HCT116 (cell line): ENCODE measurements around the gene TLE4. TPM values are rescaled to one million over a fixed set of nuclear protein-coding genes. Genes with fewer than 3 reads are reported as not detected.

Experiments used
- ATAC-seq: fragments of 200-7000 bp; cut with Tn5 transposase; 2 replicates; pipeline ENCODE4 v1.9.1; 2020; ENCODE audit warnings: mild to moderate bottlenecking, moderate library complexity
- BruUV-seq: library from RNA; stranded (reverse); fragments of 400-500 nt; replicated peaks from 2 replicates; lab custom pipeline; 2021; lab: Mats Ljungman, UMichigan
- CTCF ChIA-PET: fragments of 300-600 bp; sonication (Branson Sonifier 250); formaldehyde crosslinking; loops from one replicate; lab custom pipeline; 2021; ENCODE audit warnings: antibody characterized with exemption; lab: Charles Lee
- POLR2A ChIA-PET: fragments of 300-600, 350-600 bp; sonication (Branson Sonifier 250); formaldehyde crosslinking; loops from one replicate; lab custom pipeline; 2021; ENCODE audit warnings: antibody characterized with exemption; lab: Charles Lee
- RAD21 ChIA-PET, 2 experiments: fragments of 300-600 bp; sonication (Branson Sonifier 250); formaldehyde crosslinking; loops; one replicate each; lab custom pipeline; 2023; ENCODE audit warnings: low total read pairs in 2 of 2; ENCODE audit not compliant: uncharacterized antibody in 2 of 2, unreplicated experiment in 2 of 2, low non-redundant PET in 1 of 2; lab: Charles Lee
- DNase-seq: peaks from one replicate; pipeline ENCODE4 v3.0.0-alpha.2; 2010; ENCODE audit warnings: low read depth, low spot score
- H2AFZ ChIP-seq: fragments of 200-600 bp; shearing (Covaris generic), sonication (generic); 2 replicates; pipeline ENCODE4 v1.6.1; 2017; ENCODE audit warnings: low read depth, mixed run types, mixed read lengths, antibody characterized with exemption, low read length; ENCODE audit not compliant: poor library complexity, severe bottlenecking
- H3K27ac ChIP-seq: 2 replicates; pipeline ENCODE4 v1.5.1; 2012; ENCODE audit warnings: low read depth, low read length
- H3K27me3 ChIP-seq: fragments of 200-600 bp; sonication (generic); 2 replicates; pipeline ENCODE4 v1.6.1; 2016; ENCODE audit warnings: mixed run types, low read length, mixed read lengths; ENCODE audit not compliant: insufficient read depth
- H3K36me3 ChIP-seq, 2 experiments: fragments of 200-500 bp in 1 of 2; fragments of 200-600 bp in 1 of 2; sonication (Bioruptor generic) in 1 of 2; sonication (generic) in 1 of 2; 2 replicates each; pipeline versions ENCODE4 v1.5.1 to v1.6.1; 2014 to 2016; ENCODE audit warnings: low read length in 2 of 2, inconsistent platforms in 1 of 2, mixed read lengths in 1 of 2, mixed run types in 1 of 2; ENCODE audit not compliant: insufficient read depth in 2 of 2, control insufficient read depth in 1 of 2
- H3K4me1 ChIP-seq, 2 experiments: fragments of 200-600 bp in 1 of 2; sonication (generic) in 1 of 2; 2 replicates each; pipeline versions ENCODE4 v1.5.1 to v1.6.1; 2012 to 2017; ENCODE audit warnings: low read length in 2 of 2, inconsistent platforms in 1 of 2, mild to moderate bottlenecking in 1 of 2, mixed read lengths in 1 of 2, mixed run types in 1 of 2, moderate library complexity in 1 of 2; ENCODE audit not compliant: insufficient read depth in 2 of 2, control insufficient read depth in 1 of 2
- H3K4me2 ChIP-seq: fragments of 200-600 bp; sonication (generic); 2 replicates; pipeline ENCODE4 v1.6.1; 2017; ENCODE audit warnings: mixed run types, low read length, mixed read lengths
- H3K4me3 ChIP-seq, 2 experiments: fragments of 200-600 bp in 1 of 2; sonication (generic) in 1 of 2; replicated peaks in 1 of 2; 2 replicates each; pipeline ENCODE4 v1.5.1; 2011 to 2016; ENCODE audit warnings: low read length in 2 of 2, control low read depth in 1 of 2, low read depth in 1 of 2, mild to moderate bottlenecking in 1 of 2, mixed read lengths in 1 of 2, mixed run types in 1 of 2
- H3K79me2 ChIP-seq: fragments of 200-600 bp; sonication (generic); 2 replicates; pipeline ENCODE4 v1.6.1; 2017; ENCODE audit warnings: mild to moderate bottlenecking, mixed run types, low read length, moderate library complexity, mixed read lengths; ENCODE audit not compliant: insufficient read depth
- H3K9ac ChIP-seq: fragments of 200-600 bp; sonication (generic); 2 replicates; pipeline ENCODE4 v1.6.1; 2016; ENCODE audit warnings: low read length, mixed read lengths
- H3K9me2 ChIP-seq: fragments of 200-600 bp; sonication (generic), shearing (Covaris generic); 2 replicates; pipeline ENCODE4 v1.6.1; 2017; ENCODE audit warnings: mixed run types, mild to moderate bottlenecking, moderate library complexity; ENCODE audit not compliant: insufficient read depth
- H3K9me3 ChIP-seq, 2 experiments: fragments of 200-500 bp in 1 of 2; fragments of 200-600 bp in 1 of 2; sonication (Bioruptor generic) in 1 of 2; sonication (generic) in 1 of 2; 2 replicates each; pipeline ENCODE4 v1.6.1; 2014 to 2017; ENCODE audit warnings: low read length in 2 of 2, mixed read lengths in 2 of 2, inconsistent platforms in 1 of 2, low read depth in 1 of 2, mild to moderate bottlenecking in 1 of 2, mixed run types in 1 of 2, moderate library complexity in 1 of 2; ENCODE audit not compliant: control insufficient read depth in 1 of 2, insufficient read depth in 1 of 2
- H4K20me1 ChIP-seq: fragments of 200-600 bp; sonication (generic), shearing (Covaris generic); 2 replicates; pipeline ENCODE4 v1.6.1; 2017; ENCODE audit warnings: mixed run types, mild to moderate bottlenecking, moderate library complexity; ENCODE audit not compliant: insufficient read depth
- CBX3 ChIP-seq: IDR thresholded peaks from 2 replicates; pipeline ENCODE4 v1.6.1; 2012; ENCODE audit warnings: low read depth
- CEBPB ChIP-seq: IDR thresholded peaks from 2 replicates; pipeline ENCODE4 v1.6.1; 2012; ENCODE audit warnings: low read depth
- EGR1 ChIP-seq: IDR thresholded peaks from 2 replicates; pipeline ENCODE4 v1.6.1; 2012; ENCODE audit warnings: low read depth
- ELF1 ChIP-seq: IDR thresholded peaks from 2 replicates; pipeline ENCODE4 v1.6.1; 2012; ENCODE audit warnings: low read depth, borderline replicate concordance
- EZH2 ChIP-seq: fragments of 200-600 bp; sonication (generic); IDR thresholded peaks from 2 replicates; pipeline ENCODE4 v1.6.1; 2017; ENCODE audit warnings: antibody characterized with exemption, mixed run types
- FOSL1 ChIP-seq: IDR thresholded peaks from 2 replicates; pipeline ENCODE4 v1.6.1; 2012; ENCODE audit warnings: low read depth
- MAX ChIP-seq: IDR thresholded peaks from 2 replicates; pipeline ENCODE4 v1.6.1; 2012
- POLR2A ChIP-seq: IDR thresholded peaks from 2 replicates; pipeline ENCODE4 v1.7.0; 2011; ENCODE audit warnings: borderline replicate concordance; ENCODE audit not compliant: insufficient read depth, insufficient read length; ENCODE audit errors: extremely low read depth
- POLR2AphosphoS5 ChIP-seq: IDR thresholded peaks from 2 replicates; pipeline ENCODE4 v1.6.1; 2011; ENCODE audit warnings: mild to moderate bottlenecking, low read depth, low read length, moderate library complexity
- RAD21 ChIP-seq: IDR thresholded peaks from 2 replicates; pipeline ENCODE4 v1.6.1; 2012; ENCODE audit warnings: low read depth, mild to moderate bottlenecking
- REST ChIP-seq: IDR thresholded peaks from 2 replicates; pipeline ENCODE4 v1.6.1; 2012; ENCODE audit warnings: low read depth
- SIN3A ChIP-seq: IDR thresholded peaks from 2 replicates; pipeline ENCODE4 v1.6.1; 2012; ENCODE audit warnings: low read depth
- SRF ChIP-seq: IDR thresholded peaks from 2 replicates; pipeline ENCODE4 v1.6.1; 2012; ENCODE audit warnings: low read depth
- TCF7L2 ChIP-seq: IDR thresholded peaks from 2 replicates; pipeline ENCODE4 v1.7.0; 2011; ENCODE audit warnings: borderline replicate concordance, inconsistent platforms; ENCODE audit not compliant: insufficient read depth, insufficient read length; ENCODE audit errors: extremely low read depth
- YY1 ChIP-seq: IDR thresholded peaks from 2 replicates; pipeline ENCODE4 v1.6.1; 2011; ENCODE audit warnings: low read length, low read depth, moderate library complexity, mild to moderate bottlenecking; ENCODE audit not compliant: insufficient replicate concordance; ENCODE audit errors: extremely low read depth
- ZFX ChIP-seq: fragments of 450-650 bp; IDR thresholded peaks from 2 replicates; pipeline ENCODE4 v1.6.1; 2017
- intact Hi-C: fragments of 100-400 bp; cut with micrococcal nuclease; formaldehyde crosslinking; loops from 2 replicates; pipeline ENCODE4 v1.10.0; 2022
- total RNA-seq: library from RNA; stranded (reverse); gene quantifications from one replicate; pipeline ENCODE4 v1.2.1, GENCODE V29; 2021; ENCODE audit not compliant: unreplicated experiment
- TF ChIP-seq, protein P1 (sequence below): IDR thresholded peaks from 2 replicates; pipeline ENCODE4 v1.6.1; 2011; ENCODE audit warnings: mild to moderate bottlenecking, low read length, moderate library complexity; ENCODE audit not compliant: insufficient replicate concordance; ENCODE audit errors: extremely low read depth
- TF ChIP-seq, protein P2 (sequence below), 3 experiments: fragments of 200-600 bp in 1 of 3; sonication (generic) in 1 of 3; IDR thresholded peaks in 2 of 3; conservative IDR thresholded peaks in 1 of 3; 2 replicates each; pipeline ENCODE4 v1.5.1; 2012 to 2017; ENCODE audit warnings: low read depth in 2 of 3, low read length in 2 of 3, antibody characterized with exemption in 1 of 3, borderline replicate concordance in 1 of 3, control low read depth in 1 of 3, mild to moderate bottlenecking in 1 of 3, mixed read lengths in 1 of 3, mixed run types in 1 of 3, moderate library complexity in 1 of 3; ENCODE audit not compliant: insufficient read depth in 1 of 3

The TLE4 gene
- total RNA-seq, 1 experiment from 2014 or later: 0.39 TPM

DNA sequence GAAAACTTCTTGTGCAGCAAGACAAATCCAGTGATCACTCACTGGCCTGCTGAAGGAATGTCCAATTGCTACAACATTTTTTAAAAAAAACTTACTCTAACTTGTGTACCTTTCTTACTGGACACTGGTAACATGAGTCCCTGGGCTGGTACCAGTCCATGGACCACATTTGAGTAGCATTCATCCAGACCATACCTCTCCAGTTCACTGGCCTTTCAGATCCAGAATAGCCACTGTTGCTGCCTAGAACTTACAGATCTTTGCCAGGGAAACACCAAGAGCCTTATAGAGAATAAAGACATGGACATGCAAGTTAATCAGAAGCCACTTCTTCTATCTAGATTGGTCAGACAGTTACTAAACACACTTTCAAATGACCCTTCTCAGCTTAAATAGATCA, 185.3 kb downstream of the TLE4 start:
- ChIA-PET RAD21 (no interaction called here), CTCF (no interaction called here)
- TF ChIP-seq, protein P1, sequence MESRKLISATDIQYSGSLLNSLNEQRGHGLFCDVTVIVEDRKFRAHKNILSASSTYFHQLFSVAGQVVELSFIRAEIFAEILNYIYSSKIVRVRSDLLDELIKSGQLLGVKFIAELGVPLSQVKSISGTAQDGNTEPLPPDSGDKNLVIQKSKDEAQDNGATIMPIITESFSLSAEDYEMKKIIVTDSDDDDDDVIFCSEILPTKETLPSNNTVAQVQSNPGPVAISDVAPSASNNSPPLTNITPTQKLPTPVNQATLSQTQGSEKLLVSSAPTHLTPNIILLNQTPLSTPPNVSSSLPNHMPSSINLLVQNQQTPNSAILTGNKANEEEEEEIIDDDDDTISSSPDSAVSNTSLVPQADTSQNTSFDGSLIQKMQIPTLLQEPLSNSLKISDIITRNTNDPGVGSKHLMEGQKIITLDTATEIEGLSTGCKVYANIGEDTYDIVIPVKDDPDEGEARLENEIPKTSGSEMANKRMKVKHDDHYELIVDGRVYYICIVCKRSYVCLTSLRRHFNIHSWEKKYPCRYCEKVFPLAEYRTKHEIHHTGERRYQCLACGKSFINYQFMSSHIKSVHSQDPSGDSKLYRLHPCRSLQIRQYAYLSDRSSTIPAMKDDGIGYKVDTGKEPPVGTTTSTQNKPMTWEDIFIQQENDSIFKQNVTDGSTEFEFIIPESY: no peak
- no peak for TF ChIP-seq SIN3A
- no peak for TF ChIP-seq POLR2A
- TF ChIP-seq REST: no peak
- TF ChIP-seq MAX: no peak
- no peak for TF ChIP-seq CEBPB
- TF ChIP-seq ZFX: no peak
- no peak for TF ChIP-seq POLR2AphosphoS5
- no peak for TF ChIP-seq RAD21
- no peak for TF ChIP-seq EZH2
- no peak for TF ChIP-seq ELF1
- TF ChIP-seq FOSL1: no peak
- no peak for TF ChIP-seq SRF
- TF ChIP-seq CBX3: no peak
- no peak for TF ChIP-seq TCF7L2
- no peak for TF ChIP-seq YY1
- TF ChIP-seq EGR1: no peak
- TF ChIP-seq, protein P2, sequence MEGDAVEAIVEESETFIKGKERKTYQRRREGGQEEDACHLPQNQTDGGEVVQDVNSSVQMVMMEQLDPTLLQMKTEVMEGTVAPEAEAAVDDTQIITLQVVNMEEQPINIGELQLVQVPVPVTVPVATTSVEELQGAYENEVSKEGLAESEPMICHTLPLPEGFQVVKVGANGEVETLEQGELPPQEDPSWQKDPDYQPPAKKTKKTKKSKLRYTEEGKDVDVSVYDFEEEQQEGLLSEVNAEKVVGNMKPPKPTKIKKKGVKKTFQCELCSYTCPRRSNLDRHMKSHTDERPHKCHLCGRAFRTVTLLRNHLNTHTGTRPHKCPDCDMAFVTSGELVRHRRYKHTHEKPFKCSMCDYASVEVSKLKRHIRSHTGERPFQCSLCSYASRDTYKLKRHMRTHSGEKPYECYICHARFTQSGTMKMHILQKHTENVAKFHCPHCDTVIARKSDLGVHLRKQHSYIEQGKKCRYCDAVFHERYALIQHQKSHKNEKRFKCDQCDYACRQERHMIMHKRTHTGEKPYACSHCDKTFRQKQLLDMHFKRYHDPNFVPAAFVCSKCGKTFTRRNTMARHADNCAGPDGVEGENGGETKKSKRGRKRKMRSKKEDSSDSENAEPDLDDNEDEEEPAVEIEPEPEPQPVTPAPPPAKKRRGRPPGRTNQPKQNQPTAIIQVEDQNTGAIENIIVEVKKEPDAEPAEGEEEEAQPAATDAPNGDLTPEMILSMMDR (IDR thresholded peaks at IDR 0.05 in 2 of 3, conservative IDR thresholded peaks at IDR 0.05 in 1 of 3; ENCODE audit: borderline replicate concordance in 1 of 3, insufficient read depth in 1 of 3, low read depth in 2 of 3, low read length in 2 of 3): no peak

More for the DNA sequence above, 185.3 kb downstream of the TLE4 start:
- POLR2A ChIA-PET: no interaction called here
- DNase-seq (no peak), ATAC-seq (no peak)
- intact Hi-C loops: no loop called here
- Histone ChIP-seq H4K20me1 (no peaks in the 10 kb centered on the region), H3K27ac (no peak overlapping the region), H3K27me3 (no peaks in the 10 kb centered on the region), H3K36me3 (no peaks in the 10 kb centered on the region), H3K4me3 (no peak overlapping the region), H3K9me3 (peaks cover 0 to 5% of the 10 kb centered on the region in 2 experiments; a peak in 2 of 4 replicates), H3K4me2 (no peak overlapping the region), H3K9me2 (no peaks in the 10 kb centered on the region), H3K4me1 (no peaks in the 10 kb centered on the region), H3K79me2 (no peaks in the 10 kb centered on the region), H3K9ac (no peak overlapping the region), H2AFZ (no peak overlapping the region)
- BruUV-seq: no TSS peak
